HEK293 (cell line): ENCODE results near the gene SMIM26.

Experiments
- CTCF ChIA-PET: fragments of 350-600 bp; formaldehyde crosslinking; extraction: SDS; loops from one replicate; lab custom pipeline; 2021; ENCODE audit warnings: antibody characterized with exemption; lab: Yijun Ruan, JAX
- POLR2A ChIA-PET: fragments of 300-600 bp; formaldehyde crosslinking; extraction: SDS; loops from one replicate; lab custom pipeline; 2020; ENCODE audit warnings: antibody characterized with exemption, inconsistent platforms; lab: Yijun Ruan, JAX
- H3K27ac ChIP-seq: fragments of 200-500 bp; sonication (Bioruptor generic); 2 replicates; pipeline ENCODE4 v1.5.1; 2014; ENCODE audit warnings: low read depth, low read length, control low read depth, inconsistent platforms; ENCODE audit errors: extremely low read depth
- H3K36me3 ChIP-seq, 2 experiments: fragments of 200-500 bp in 1 of 2; sonication (Bioruptor generic) in 1 of 2; 1 replicate in 1 of 2; 2 replicates in 1 of 2; pipeline ENCODE4 v1.5.1; 2014 to 2017; ENCODE audit warnings: inconsistent platforms in 2 of 2, low read length in 2 of 2; ENCODE audit not compliant: control insufficient read depth in 2 of 2, insufficient read depth in 1 of 2
- H3K4me1 ChIP-seq: fragments of 200-500 bp; sonication (Bioruptor generic); 2 replicates; pipeline ENCODE4 v1.5.1; 2014; ENCODE audit warnings: mild to moderate bottlenecking, low read length, inconsistent platforms; ENCODE audit not compliant: control insufficient read depth, insufficient read depth
- H3K4me3 ChIP-seq: 2 replicates; pipeline ENCODE4 v1.5.1; 2011; ENCODE audit warnings: low read depth, mild to moderate bottlenecking, control low read depth, low read length, moderate library complexity
- H3K9me3 ChIP-seq: fragments of 200-500 bp; sonication (Bioruptor generic); 2 replicates; pipeline ENCODE4 v1.5.1; 2014; ENCODE audit warnings: low read depth, low read length, inconsistent platforms; ENCODE audit not compliant: control insufficient read depth, insufficient read depth
- GFI1B ChIP-seq: fragments of 450-650 bp; formaldehyde crosslinking; IDR thresholded peaks from 2 replicates; pipeline ENCODE4 v1.5.1; 2016; ENCODE audit warnings: missing biosample characterization, missing genetic modification characterization
- GLI4 ChIP-seq: fragments of 450-650 bp; formaldehyde crosslinking; IDR thresholded peaks from 2 replicates; pipeline ENCODE4 v1.5.1; 2016; ENCODE audit warnings: missing biosample characterization, missing genetic modification characterization
- KLF10 ChIP-seq: fragments of 450-650 bp; IDR thresholded peaks from 2 replicates; pipeline ENCODE4 v1.5.1; 2018; ENCODE audit warnings: missing biosample characterization, mild to moderate bottlenecking, missing genetic modification characterization
- KLF17 ChIP-seq: fragments of 450-650 bp; formaldehyde crosslinking; IDR thresholded peaks from 2 replicates; pipeline ENCODE4 v1.5.1; 2016; ENCODE audit warnings: missing biosample characterization, missing genetic modification characterization
- REPIN1 ChIP-seq: fragments of 450-650 bp; formaldehyde crosslinking; IDR thresholded peaks from 2 replicates; pipeline ENCODE4 v1.5.1; 2017; ENCODE audit warnings: missing biosample characterization, missing genetic modification characterization, low read depth
- SCRT1 ChIP-seq: fragments of 450-650 bp; formaldehyde crosslinking; IDR thresholded peaks from 2 replicates; pipeline ENCODE4 v1.5.1; 2016; ENCODE audit warnings: missing biosample characterization, missing genetic modification characterization, borderline replicate concordance
- ZBTB20 ChIP-seq: fragments of 450-650 bp; formaldehyde crosslinking; IDR thresholded peaks from 2 replicates; pipeline ENCODE4 v1.5.1; 2016; ENCODE audit warnings: missing biosample characterization, missing genetic modification characterization
- ZBTB21 ChIP-seq: fragments of 450-650 bp; formaldehyde crosslinking; IDR thresholded peaks from 2 replicates; pipeline ENCODE4 v1.5.1; 2017; ENCODE audit warnings: missing biosample characterization, missing genetic modification characterization
- ZBTB48 ChIP-seq: fragments of 450-650 bp; formaldehyde crosslinking; IDR thresholded peaks from 2 replicates; pipeline ENCODE4 v1.5.1; 2016; ENCODE audit warnings: missing biosample characterization, missing genetic modification characterization
- ZNF174 ChIP-seq: fragments of 450-650 bp; formaldehyde crosslinking; IDR thresholded peaks from 2 replicates; pipeline ENCODE4 v1.5.0; 2017; ENCODE audit warnings: missing biosample characterization, mild to moderate bottlenecking, missing genetic modification characterization
- ZNF175 ChIP-seq: fragments of 450-650 bp; formaldehyde crosslinking; IDR thresholded peaks from 2 replicates; pipeline ENCODE4 v1.5.1; 2016; ENCODE audit warnings: missing biosample characterization, missing genetic modification characterization
- ZNF266 ChIP-seq: fragments of 450-650 bp; formaldehyde crosslinking; IDR thresholded peaks from 2 replicates; pipeline ENCODE4 v1.5.1; 2016; ENCODE audit warnings: missing biosample characterization, missing genetic modification characterization, low read depth
- ZNF274 ChIP-seq, 2 experiments: fragments of 200-500 bp in 1 of 2; fragments of 450-650 bp in 1 of 2; sonication (Bioruptor generic) in 1 of 2; formaldehyde crosslinking in 1 of 2; IDR thresholded peaks; 2 replicates each; pipeline versions ENCODE4 v1.5.1 to v1.6.1; 2014 to 2016; ENCODE audit warnings: borderline replicate concordance in 1 of 2, inconsistent platforms in 1 of 2, low read length in 1 of 2, missing biosample characterization in 1 of 2, missing genetic modification characterization in 1 of 2
- ZNF354C ChIP-seq: fragments of 450-650 bp; formaldehyde crosslinking; IDR thresholded peaks from 2 replicates; pipeline ENCODE4 v1.5.1; 2016; ENCODE audit warnings: missing biosample characterization, missing genetic modification characterization, low read depth, borderline replicate concordance
- ZNF398 ChIP-seq: fragments of 450-650 bp; formaldehyde crosslinking; IDR thresholded peaks from 2 replicates; pipeline ENCODE4 v1.5.1; 2017; ENCODE audit warnings: missing biosample characterization, missing genetic modification characterization
- ZNF488 ChIP-seq: fragments of 450-650 bp; formaldehyde crosslinking; IDR thresholded peaks from 2 replicates; pipeline ENCODE4 v1.5.1; 2016; ENCODE audit warnings: missing biosample characterization, missing genetic modification characterization
- ZNF548 ChIP-seq: fragments of 450-650 bp; formaldehyde crosslinking; IDR thresholded peaks from 2 replicates; pipeline ENCODE4 v1.5.1; 2016; ENCODE audit warnings: missing biosample characterization, missing genetic modification characterization
- ZNF560 ChIP-seq: fragments of 450-650 bp; formaldehyde crosslinking; IDR thresholded peaks from 2 replicates; pipeline ENCODE4 v1.5.1; 2017; ENCODE audit warnings: missing biosample characterization, missing genetic modification characterization, borderline replicate concordance
- ZNF561 ChIP-seq: fragments of 450-650 bp; IDR thresholded peaks from 2 replicates; pipeline ENCODE4 v1.5.1; 2018; ENCODE audit warnings: missing biosample characterization, missing genetic modification characterization, borderline replicate concordance
- ZNF624 ChIP-seq: fragments of 450-650 bp; formaldehyde crosslinking; IDR thresholded peaks from 2 replicates; pipeline ENCODE4 v1.5.1; 2017; ENCODE audit warnings: missing biosample characterization, missing genetic modification characterization
- ZNF629 ChIP-seq: fragments of 450-650 bp; formaldehyde crosslinking; IDR thresholded peaks from 2 replicates; pipeline ENCODE4 v1.5.1; 2017; ENCODE audit warnings: missing biosample characterization, missing genetic modification characterization
- ZNF830 ChIP-seq: fragments of 450-650 bp; IDR thresholded peaks from 2 replicates; pipeline ENCODE4 v1.5.0; 2018; ENCODE audit warnings: missing biosample characterization, missing genetic modification characterization, low read depth, mild to moderate bottlenecking, moderate library complexity
- TF ChIP-seq, protein P1 (sequence below): fragments of 450-650 bp; formaldehyde crosslinking; IDR thresholded peaks from 2 replicates; pipeline ENCODE4 v1.5.1; 2016; ENCODE audit warnings: missing biosample characterization, missing genetic modification characterization

The SMIM26 gene

GRCh38 chr20:18553746-18554145 is 13.5 kb upstream of the SMIM26 start:
- H3K4me3 ChIP-seq: no peak overlapping the region
- TF ChIP-seq ZNF354C (tag by site-specific recombination): no peak
- no peak for TF ChIP-seq REPIN1 (tag by site-specific recombination)
- TF ChIP-seq KLF10 (tag by site-specific recombination): no peak
- TF ChIP-seq ZNF560 (tag by site-specific recombination): no peak
- no peak for TF ChIP-seq ZNF274 (IDR thresholded peaks at IDR 0.05; ENCODE audit: low read length)
- no peak for TF ChIP-seq ZNF274 (tag by site-specific recombination; IDR thresholded peaks at IDR 0.05; ENCODE audit: borderline replicate concordance)
- no peak for TF ChIP-seq ZBTB21 (tag by site-specific recombination)
- TF ChIP-seq GFI1B (tag by site-specific recombination): no peak
- no peak for TF ChIP-seq ZNF398 (tag by site-specific recombination)
- TF ChIP-seq, protein P1, sequence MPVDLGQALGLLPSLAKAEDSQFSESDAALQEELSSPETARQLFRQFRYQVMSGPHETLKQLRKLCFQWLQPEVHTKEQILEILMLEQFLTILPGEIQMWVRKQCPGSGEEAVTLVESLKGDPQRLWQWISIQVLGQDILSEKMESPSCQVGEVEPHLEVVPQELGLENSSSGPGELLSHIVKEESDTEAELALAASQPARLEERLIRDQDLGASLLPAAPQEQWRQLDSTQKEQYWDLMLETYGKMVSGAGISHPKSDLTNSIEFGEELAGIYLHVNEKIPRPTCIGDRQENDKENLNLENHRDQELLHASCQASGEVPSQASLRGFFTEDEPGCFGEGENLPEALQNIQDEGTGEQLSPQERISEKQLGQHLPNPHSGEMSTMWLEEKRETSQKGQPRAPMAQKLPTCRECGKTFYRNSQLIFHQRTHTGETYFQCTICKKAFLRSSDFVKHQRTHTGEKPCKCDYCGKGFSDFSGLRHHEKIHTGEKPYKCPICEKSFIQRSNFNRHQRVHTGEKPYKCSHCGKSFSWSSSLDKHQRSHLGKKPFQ (tag by site-specific recombination): no peak
- no peak for TF ChIP-seq ZNF629
- no peak for TF ChIP-seq ZNF488 (tag by site-specific recombination)
- no peak for TF ChIP-seq ZNF561
- no peak for TF ChIP-seq ZNF266
- TF ChIP-seq GLI4: no peak
- TF ChIP-seq ZNF624 (tag by site-specific recombination): no peak
- no peak for TF ChIP-seq KLF17
- ChIA-PET POLR2A (no interaction called here), CTCF (no interaction called here)
- H3K27ac ChIP-seq: no peak overlapping the region
- H3K4me1 ChIP-seq: no peaks in the 10 kb centered on the region
- H3K9me3 ChIP-seq: no peaks in the 10 kb centered on the region
- peaks cover 42 to 83% of the 10 kb centered on the region in 2 experiments for H3K36me3 ChIP-seq

DNA sequence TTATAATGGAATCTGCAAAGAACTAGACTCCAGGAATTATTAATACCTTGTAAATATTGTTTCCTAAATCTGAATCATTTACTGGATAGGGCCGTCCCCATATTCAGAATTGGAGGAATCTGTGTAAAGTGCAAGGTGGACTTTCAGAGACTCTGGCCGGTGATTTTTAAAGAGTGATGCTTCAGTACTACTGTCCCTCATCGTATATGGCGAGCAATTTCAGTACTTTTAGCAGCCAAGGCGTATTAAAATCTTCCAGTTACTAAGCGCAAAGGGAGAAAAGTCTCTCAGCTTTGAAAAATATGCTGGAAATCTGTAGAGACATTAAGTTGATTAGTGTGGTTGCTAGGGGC is 483 bp downstream of the SMIM26 start:
- TF ChIP-seq ZBTB20 (tag by site-specific recombination) (peak; percentile 99), ZNF174 (tag by site-specific recombination) (no peak), ZNF830 (no peak), ZBTB48 (tag by site-specific recombination) (no peak), ZNF175 (tag by site-specific recombination) (no peak), ZNF548 (tag by site-specific recombination) (no peak), SCRT1 (no peak)
- Histone ChIP-seq H3K9me3 (no peaks in the 10 kb centered on the region), H3K27ac (peak overlapping the region; percentile 77), H3K36me3 (peaks cover 19 to 28% of the 10 kb centered on the region in 2 experiments), H3K4me1 (no peaks in the 10 kb centered on the region), H3K4me3 (peak overlapping the region; percentile 84)
- ChIA-PET POLR2A (interaction anchor here (1.0 to 1.4 kb wide), 2 partner anchors 60 to 101 kb away, joined by 3 read pairs; partner anchors contain the start of genes DZANK1, POLR3F and SEC23B), CTCF (interaction anchor here (0.7 kb wide), 1 partner anchor 1483 kb away, joined by 3 read pairs; no protein-coding TSS in a partner anchor)
